GM21529 (cell line): Measurements from ENCODE around the gene DNAH17.
"Not testable (repeated sequence)": the region's sequence is repeated elsewhere in the genome, so short reads cannot be mapped to it uniquely, and the experiment has no call there.

Experiments
- ATAC-seq: cut with Tn5 transposase; IDR thresholded peaks from one replicate; pipeline ENCODE4 v1.9.1; 2021; ENCODE audit not compliant: unreplicated experiment

Gene DNAH17

GRCh38 chr17:78524870-78525510 lies 52.2 kb downstream of the DNAH17 start:
- no peak for ATAC-seq

GRCh38 chr17:78523934-78524655 lies 53.1 kb downstream of the DNAH17 start:
- ATAC-seq: no peak

GRCh38 chr17:78522031-78522809 lies 55.0 kb downstream of the DNAH17 start:
- no peak for ATAC-seq

- no peak for ATAC-seq
Observed at GRCh38 chr17:78517421-78517820, 59.8 kb downstream of the DNAH17 start.

GRCh38 chr17:78515480-78515879 lies 61.7 kb downstream of the DNAH17 start:
- no peak for ATAC-seq

- no peak for ATAC-seq
Observed at GRCh38 chr17:78514521-78514920, 62.7 kb downstream of the DNAH17 start.

GRCh38 chr17:78512976-78513375 lies 64.2 kb downstream of the DNAH17 start:
- ATAC-seq: no peak

GRCh38 chr17:78510141-78511075 lies 66.8 kb downstream of the DNAH17 start:
- ATAC-seq: no peak

- ATAC-seq: no peak
Observed at GRCh38 chr17:78507526-78507925, 69.7 kb downstream of the DNAH17 start.

- ATAC-seq: no peak
Observed at GRCh38 chr17:78506454-78507309, 70.5 kb downstream of the DNAH17 start.

- no peak for ATAC-seq
Observed at GRCh38 chr17:78504156-78504925, 72.9 kb downstream of the DNAH17 start.

GRCh38 chr17:78503388-78503787 lies 73.8 kb downstream of the DNAH17 start:
- not testable (repeated sequence) for ATAC-seq

GRCh38 chr17:78502611-78503148 lies 74.5 kb downstream of the DNAH17 start:
- no peak for ATAC-seq

- ATAC-seq: no peak
Observed at GRCh38 chr17:78501241-78502036, 75.8 kb downstream of the DNAH17 start.

GRCh38 chr17:78500806-78501205 lies 76.4 kb downstream of the DNAH17 start:
- ATAC-seq: no peak

GRCh38 chr17:78499715-78500540 lies 77.3 kb downstream of the DNAH17 start:
- no peak for ATAC-seq

- no peak for ATAC-seq
Observed at GRCh38 chr17:78498848-78499247, 78.3 kb downstream of the DNAH17 start.
